B cell (primary cell): ENCODE results near the gene CEND1.

Experiments
- CTCF ChIP-seq: fragments of 200-600 bp; IDR thresholded peaks from one replicate; pipeline ENCODE4 v1.8.0; 2022; ENCODE audit warnings: antibody characterized with exemption, mild to moderate bottlenecking
- EZH2 ChIP-seq: IDR thresholded peaks from 2 replicates; pipeline ENCODE4 v1.6.1; 2012; ENCODE audit warnings: borderline replicate concordance, low read depth, mild to moderate bottlenecking, moderate library complexity, low read length; ENCODE audit not compliant: insufficient read depth, poor library complexity, severe bottlenecking

DNA sequence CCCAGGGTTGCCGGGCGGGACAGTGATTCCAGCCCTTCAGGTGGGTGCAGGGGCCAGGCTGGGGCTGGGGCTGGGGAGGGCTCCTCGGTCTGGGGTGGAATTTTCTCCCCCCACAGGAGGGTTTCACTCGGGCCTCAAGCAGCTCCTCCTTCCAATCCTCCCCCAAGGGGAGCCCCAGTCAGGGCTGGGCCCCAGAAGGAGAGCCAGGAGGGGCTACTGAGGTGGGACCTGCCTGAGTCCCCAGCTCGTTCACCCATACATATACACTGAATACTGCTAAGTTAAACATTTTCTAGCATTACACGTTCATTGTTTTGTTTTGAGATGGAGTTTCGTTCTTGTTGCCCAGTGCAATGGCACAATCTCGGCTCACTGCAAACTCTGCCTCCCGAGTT, 36.3 kb upstream of the CEND1 start:
- TF ChIP-seq EZH2: no peak
- no peak for TF ChIP-seq CTCF
